ENCODE results near the gene NES. TPM values are rescaled to one million over a fixed set of nuclear protein-coding genes. Genes with fewer than 3 reads are reported as not detected.

Gene NES
- total and polyA plus RNA-seq, 2 of the 8 experiments (the other 6 are each of a cell fraction or from before 2014, with no cell fraction given): 13.3 to 135 TPM

GRCh38 chr1:156704166-156704711 lies 27.0 kb upstream of the NES start (continued):
- TF ChIP-seq SIX5 (IDR thresholded peaks at IDR 0.05; ENCODE audit: low read depth, low read length): no peak
- no peak for TF ChIP-seq EP300 (IDR thresholded peaks at IDR 0.05; ENCODE audit: borderline replicate concordance in 1 of 2, low read depth in 2 of 2, low read length in 2 of 2)
- TF ChIP-seq RAD21 (IDR thresholded peaks at IDR 0.05 in 1 of 2, conservative IDR thresholded peaks at IDR 0.05 in 1 of 2; ENCODE audit: low read depth in 2 of 2, low read length in 2 of 2): no peak
- no peak for TF ChIP-seq SUZ12 (IDR thresholded peaks at IDR 0.05; ENCODE audit: low read length)
- TF ChIP-seq POU5F1 (IDR thresholded peaks at IDR 0.05; ENCODE audit: low read depth, low read length): no peak
- TF ChIP-seq CBX8 (IDR thresholded peaks at IDR 0.05; ENCODE audit: borderline replicate concordance, low read depth, low read length): no peak
- TF ChIP-seq CTCF (IDR thresholded peaks at IDR 0.05; ENCODE audit: control extremely low read depth in 1 of 3, insufficient read depth in 1 of 3, low read depth in 1 of 3, low read length in 3 of 3): no peak
- no peak for TF ChIP-seq CEBPB (IDR thresholded peaks at IDR 0.05; ENCODE audit: low read depth, low read length)
